Measurements from ENCODE around the gene PRAMEF1. TPM values are rescaled to one million over a fixed set of nuclear protein-coding genes. Genes with fewer than 3 reads are reported as not detected.

Gene PRAMEF1
- polyA plus RNA-seq, 3 donors: not detected

DNA sequence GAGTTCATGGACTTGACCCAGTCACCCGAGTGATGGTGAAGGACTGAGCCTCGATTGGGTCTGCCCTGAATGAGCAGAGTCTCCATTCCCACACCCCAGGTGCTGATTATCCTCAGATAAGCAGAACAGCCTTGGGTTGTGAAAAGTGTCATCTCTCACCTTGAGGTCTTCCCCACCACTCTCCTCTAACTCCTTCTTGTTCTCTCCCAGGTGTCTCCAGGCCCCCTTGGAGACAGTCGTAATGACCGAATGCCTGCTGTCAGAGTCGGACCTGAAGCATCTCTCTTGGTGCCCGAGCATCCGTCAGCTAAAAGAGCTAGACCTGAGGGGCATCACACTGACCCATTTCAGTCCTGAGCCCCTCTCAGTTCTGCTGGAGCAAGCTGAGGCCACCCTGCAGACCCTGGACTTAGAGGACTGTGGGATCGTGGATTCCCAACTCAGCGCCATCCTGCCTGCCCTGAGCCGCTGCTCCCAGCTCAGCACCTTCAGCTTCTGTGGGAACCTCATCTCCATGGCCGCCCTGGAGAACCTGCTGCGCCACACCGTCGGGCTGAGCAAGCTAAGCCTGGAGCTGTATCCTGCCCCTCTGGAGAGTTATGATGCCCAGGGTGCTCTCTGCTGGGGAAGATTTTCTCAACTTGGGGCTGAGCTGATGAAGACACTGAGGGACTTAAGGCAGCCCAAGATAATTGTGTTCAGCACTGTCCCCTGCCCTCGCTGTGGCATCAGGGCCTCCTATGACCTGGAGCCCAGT is 14.2 kb upstream of the PRAMEF1 start:
- H3K36me3 Mint-ChIP-seq: no peaks in the 10 kb centered on the region
- Histone ChIP-seq H3K36me3 (replicated peaks in 1 of 2; ENCODE audit: control insufficient read depth in 1 of 2, insufficient read depth in 2 of 2, low read length in 2 of 2) (no peaks in the 10 kb centered on the region), H3K79me2 (ENCODE audit: insufficient read depth, low read length) (no peaks in the 10 kb centered on the region), H3K9me3 (replicated peaks in 1 of 2; ENCODE audit: control insufficient read depth in 1 of 2, insufficient read depth in 1 of 2, low read length in 2 of 2) (no peaks in the 10 kb centered on the region), H3K4me1 (ENCODE audit: control insufficient read depth in 1 of 2, insufficient read depth in 2 of 2, low read length in 2 of 2) (no peaks in the 10 kb centered on the region), H3K27me3 (ENCODE audit: control insufficient read depth in 2 of 2, insufficient read depth in 2 of 2, low read length in 2 of 2) (no peaks in the 10 kb centered on the region), H3K27ac (ENCODE audit: low read depth in 1 of 2, low read length in 2 of 2) (no peak overlapping the region), H4K20me1 (ENCODE audit: insufficient read depth, low read length) (no peaks in the 10 kb centered on the region), H2AFZ (ENCODE audit: insufficient read depth, low read depth, low read length, poor library complexity, severe bottlenecking) (no peak overlapping the region), H3K4me3 (replicated peaks in 1 of 3; ENCODE audit: low read depth in 2 of 3, low read length in 3 of 3) (no peak overlapping the region), H3K9ac (ENCODE audit: insufficient read depth, low read length, poor library complexity, severe bottlenecking) (no peak overlapping the region), H3K4me2 (replicated peaks; ENCODE audit: extremely low read depth, low read length, poor library complexity, severe bottlenecking) (no peak overlapping the region)
- 88% methylated on average over 12 of the region's 15 CpGs for WGBS (ENCODE audit: insufficient coverage)
- DNase-seq: no peak
- intact Hi-C loops (cut with micrococcal nuclease): no loop called here
- no peak overlapping the region for H3K4me3 Mint-ChIP-seq
- H3K27ac Mint-ChIP-seq: peak overlapping the region in 1 of 7 donors; percentile 45
- H3K9me3 Mint-ChIP-seq: peaks cover 0 to 6% (median 2%) of the 10 kb centered on the region in 7 donors
- H3K4me1 Mint-ChIP-seq: no peaks in the 10 kb centered on the region
- TF ChIP-seq, protein P1, sequence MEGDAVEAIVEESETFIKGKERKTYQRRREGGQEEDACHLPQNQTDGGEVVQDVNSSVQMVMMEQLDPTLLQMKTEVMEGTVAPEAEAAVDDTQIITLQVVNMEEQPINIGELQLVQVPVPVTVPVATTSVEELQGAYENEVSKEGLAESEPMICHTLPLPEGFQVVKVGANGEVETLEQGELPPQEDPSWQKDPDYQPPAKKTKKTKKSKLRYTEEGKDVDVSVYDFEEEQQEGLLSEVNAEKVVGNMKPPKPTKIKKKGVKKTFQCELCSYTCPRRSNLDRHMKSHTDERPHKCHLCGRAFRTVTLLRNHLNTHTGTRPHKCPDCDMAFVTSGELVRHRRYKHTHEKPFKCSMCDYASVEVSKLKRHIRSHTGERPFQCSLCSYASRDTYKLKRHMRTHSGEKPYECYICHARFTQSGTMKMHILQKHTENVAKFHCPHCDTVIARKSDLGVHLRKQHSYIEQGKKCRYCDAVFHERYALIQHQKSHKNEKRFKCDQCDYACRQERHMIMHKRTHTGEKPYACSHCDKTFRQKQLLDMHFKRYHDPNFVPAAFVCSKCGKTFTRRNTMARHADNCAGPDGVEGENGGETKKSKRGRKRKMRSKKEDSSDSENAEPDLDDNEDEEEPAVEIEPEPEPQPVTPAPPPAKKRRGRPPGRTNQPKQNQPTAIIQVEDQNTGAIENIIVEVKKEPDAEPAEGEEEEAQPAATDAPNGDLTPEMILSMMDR (IDR thresholded peaks at IDR 0.05): no peak
- peaks cover 2 to 7% (median 3%) of the 10 kb centered on the region in 3 donors for H3K27me3 Mint-ChIP-seq (ENCODE audit: low read depth in 3 of 3)

DNA sequence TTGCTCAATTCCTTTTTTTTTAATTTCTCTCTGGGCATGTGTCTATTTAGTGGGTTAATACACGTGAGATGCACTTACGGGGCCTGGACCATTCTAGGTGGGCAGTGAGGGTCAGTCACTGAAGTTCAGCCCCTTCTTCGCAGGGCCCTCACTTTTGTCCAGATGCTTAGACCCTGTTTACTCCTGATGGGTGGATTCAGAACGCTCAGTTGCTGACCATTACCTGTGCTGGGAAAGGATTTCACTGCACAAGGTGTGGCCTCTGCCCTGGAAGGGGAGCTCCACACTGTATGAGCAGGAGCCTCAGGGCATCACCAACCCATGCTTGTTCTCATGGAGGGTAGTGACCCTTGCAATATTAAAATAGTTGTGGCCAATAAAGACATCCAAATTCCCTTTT is 13.1 kb upstream of the PRAMEF1 start:
- Histone ChIP-seq H3K27me3 (ENCODE audit: control insufficient read depth in 2 of 2, insufficient read depth in 2 of 2, low read length in 2 of 2) (no peaks in the 10 kb centered on the region), H3K36me3 (replicated peaks in 1 of 2; ENCODE audit: control insufficient read depth in 1 of 2, insufficient read depth in 2 of 2, low read length in 2 of 2) (no peaks in the 10 kb centered on the region), H4K20me1 (ENCODE audit: insufficient read depth, low read length) (no peaks in the 10 kb centered on the region), H3K27ac (ENCODE audit: low read depth in 1 of 2, low read length in 2 of 2) (no peak overlapping the region), H3K4me1 (ENCODE audit: control insufficient read depth in 1 of 2, insufficient read depth in 2 of 2, low read length in 2 of 2) (no peaks in the 10 kb centered on the region), H3K4me2 (replicated peaks; ENCODE audit: extremely low read depth, low read length, poor library complexity, severe bottlenecking) (no peak overlapping the region), H2AFZ (ENCODE audit: insufficient read depth, low read depth, low read length, poor library complexity, severe bottlenecking) (no peak overlapping the region), H3K9ac (ENCODE audit: insufficient read depth, low read length, poor library complexity, severe bottlenecking) (no peak overlapping the region), H3K4me3 (replicated peaks in 1 of 3; ENCODE audit: low read depth in 2 of 3, low read length in 3 of 3) (no peak overlapping the region), H3K79me2 (ENCODE audit: insufficient read depth, low read length) (no peaks in the 10 kb centered on the region), H3K9me3 (replicated peaks in 1 of 2; ENCODE audit: control insufficient read depth in 1 of 2, insufficient read depth in 1 of 2, low read length in 2 of 2) (peaks cover 0 to under 1% of the 10 kb centered on the region in 2 donors)
- H3K27ac Mint-ChIP-seq: no peak overlapping the region
- H3K36me3 Mint-ChIP-seq: no peaks in the 10 kb centered on the region
- DNase-seq: no peak
- 88% methylated on average over 4 of the region's 4 CpGs for WGBS (ENCODE audit: insufficient coverage)
- intact Hi-C loops (cut with micrococcal nuclease): no loop called here
- peaks cover 2 to 5% (median 3%) of the 10 kb centered on the region in 3 donors for H3K27me3 Mint-ChIP-seq (ENCODE audit: low read depth in 3 of 3)
- TF ChIP-seq, protein P1 (IDR thresholded peaks at IDR 0.05): no peak
- H3K4me3 Mint-ChIP-seq: no peak overlapping the region
- H3K4me1 Mint-ChIP-seq: no peaks in the 10 kb centered on the region
- H3K9me3 Mint-ChIP-seq: peaks cover 0 to 7% (median under 1%) of the 10 kb centered on the region in 7 donors
